Kidney (tissue), 22 donors: ENCODE measurements around the gene ANXA1. TPM values are rescaled to one million over a fixed set of nuclear protein-coding genes. Genes with fewer than 3 reads are reported as not detected.

ENCODE experiments used
- DNase-seq, 5 donors: peaks; one replicate each; pipeline ENCODE4 v3.0.0-alpha.2; 2013 to 2020
- FAIRE-seq: peaks from 2 replicates; lab custom pipeline; 2012; peaks lifted over from hg19 to GRCh38; lab: Jason Lieb, UNC
- H3K27ac ChIP-seq, 2 donors: one replicate each; pipeline ENCODE4 v1.7.0; 2013; ENCODE audit warnings: low read depth in 2 of 2, low read length in 2 of 2, inconsistent platforms in 1 of 2
- H3K27me3 ChIP-seq: one replicate; pipeline ENCODE4 v1.7.1; 2013; ENCODE audit warnings: low read length, inconsistent platforms; ENCODE audit not compliant: control insufficient read depth, insufficient read depth
- H3K36me3 ChIP-seq, 3 donors: one replicate each; pipeline versions ENCODE4 v1.7.0 to v1.7.1; 2013; ENCODE audit warnings: low read length in 3 of 3, control low read depth in 1 of 3, inconsistent platforms in 1 of 3; ENCODE audit not compliant: insufficient read depth in 3 of 3, control insufficient read depth in 2 of 3
- H3K4me1 ChIP-seq, 3 donors: one replicate each; pipeline versions ENCODE4 v1.7.0 to v1.7.1; 2013; ENCODE audit warnings: low read length in 3 of 3, inconsistent platforms in 1 of 3, low read depth in 1 of 3; ENCODE audit not compliant: control insufficient read depth in 2 of 3, insufficient read depth in 2 of 3
- H3K4me3 ChIP-seq, 3 donors: one replicate each; pipeline versions ENCODE4 v1.7.0 to v1.8.1; 2013; ENCODE audit warnings: low read length in 3 of 3, control low read depth in 1 of 3, inconsistent platforms in 1 of 3
- H3K9ac ChIP-seq, 3 donors: one replicate each; pipeline versions ENCODE4 v1.7.0 to v1.7.1; 2013; ENCODE audit warnings: low read length in 3 of 3, control low read depth in 1 of 3, inconsistent platforms in 1 of 3
- H3K9me3 ChIP-seq, 3 donors: one replicate each; pipeline versions ENCODE4 v1.7.0 to v1.7.1; 2013; ENCODE audit warnings: low read length in 3 of 3, control low read depth in 1 of 3, inconsistent platforms in 1 of 3; ENCODE audit not compliant: control insufficient read depth in 2 of 3, insufficient read depth in 1 of 3
- CTCF ChIP-seq: IDR thresholded peaks from 3 replicates; pipeline ENCODE4 v1.5.1; 2012; ENCODE audit warnings: mild to moderate bottlenecking, moderate library complexity, borderline replicate concordance; ENCODE audit not compliant: insufficient read depth; ENCODE audit errors: extremely low read depth
- intact Hi-C: fragments of 100-400 bp; cut with DNase I; formaldehyde crosslinking; loops from one replicate; pipeline ENCODE4 v1.11.1; 2022
- long read RNA-seq, 10 donors: library from polyadenylated mRNA in 1 of 10; unstranded in 1 of 10; transcript quantifications; one replicate each; pipeline ENCODE4 v2.0.0 and lab custom pipeline, GENCODE V29; 2021 to 2026
- polyA plus RNA-seq: library from polyadenylated mRNA; stranded (reverse); fragments of 350-450 nt; fragmentation: Illumina TruSeq; extraction: RNeasy Lipid Tissue Mini Kit (QIAGEN cat#74804); gene quantifications from one replicate; pipeline ENCODE4 v1.2.3, GENCODE V29; 2014; ENCODE audit warnings: low read depth, low replicate concordance; ENCODE audit not compliant: insufficient read depth
- total RNA-seq: library from RNA; stranded (reverse); fragmentation: NEBNext Ultra II Directional; extraction: Animal tissue kit (Norgen Biotek cat#: 25700); gene quantifications from one replicate; pipeline ENCODE4 v1.2.1, GENCODE V29; 2021
- donor health status: control.
- donor health status: control.
- donor health status: control.
- donor health status: control.
- donor health status: control.
- donor health status: DM: yes; HTN: yes; CAD: no.
- donor health status: Normal renal cell carcinoma (clear cell type).

The ANXA1 gene
- total RNA-seq (250 TPM), polyA plus RNA-seq (65.2 TPM)
- long read RNA-seq, donor 1, transcript ANXA1-201 (13 exons, 1,509 nt): major isoform, 9 of 10 reads
- long read RNA-seq, donor 1, partial matches to known transcripts: 0 of 10 reads
- long read RNA-seq, donor 1, other reads (novel, unspliced or antisense): 0 of 10 reads
- long read RNA-seq, donor 2, transcript ANXA1-201 (13 exons, 1,509 nt): major isoform, 9 of 10 reads
- long read RNA-seq, donor 2, partial matches to known transcripts: 0 of 10 reads
- long read RNA-seq, donor 2, other reads (novel, unspliced or antisense): 0 of 10 reads
- long read RNA-seq, donor 3, transcript ANXA1-201 (13 exons, 1,509 nt): major isoform, 17 of 25 reads
- long read RNA-seq, donor 3, partial matches to known transcripts: 6 of 25 reads
- long read RNA-seq, donor 3, other reads (novel, unspliced or antisense): 0 of 25 reads
- long read RNA-seq, donor 4, transcript ANXA1-201 (13 exons, 1,509 nt): major isoform, 12 of 14 reads
- long read RNA-seq, donor 4, partial matches to known transcripts: 0 of 14 reads
- long read RNA-seq, donor 4, other reads (novel, unspliced or antisense): 0 of 14 reads
- long read RNA-seq, donor 5, partial matches to known transcripts: 0 of 1 reads
- long read RNA-seq, donor 5, other reads (novel, unspliced or antisense): 0 of 1 reads
- long read RNA-seq, donor 6, transcript ANXA1-201 (13 exons, 1,509 nt): major isoform, 23 of 25 reads
- long read RNA-seq, donor 6, partial matches to known transcripts: 0 of 25 reads
- long read RNA-seq, donor 6, other reads (novel, unspliced or antisense): 0 of 25 reads
- long read RNA-seq, donor 7, transcript ANXA1-201 (13 exons, 1,509 nt): major isoform, 194 of 213 reads
- long read RNA-seq, donor 7, partial matches to known transcripts: 8 of 213 reads
- long read RNA-seq, donor 7, other reads (novel, unspliced or antisense): 10 of 213 reads
- long read RNA-seq, donor 8, transcript ANXA1-201 (13 exons, 1,509 nt): major isoform, 22 of 23 reads
- long read RNA-seq, donor 8, partial matches to known transcripts: 0 of 23 reads
- long read RNA-seq, donor 8, other reads (novel, unspliced or antisense): 0 of 23 reads
- long read RNA-seq, donor 9, transcript ANXA1-201 (13 exons, 1,509 nt): major isoform, 5 of 5 reads
- long read RNA-seq, donor 9, partial matches to known transcripts: 0 of 5 reads
- long read RNA-seq, donor 9, other reads (novel, unspliced or antisense): 0 of 5 reads
- long read RNA-seq, donor 10, transcript ANXA1-201 (13 exons, 1,509 nt): major isoform, 9 of 10 reads
- long read RNA-seq, donor 10, partial matches to known transcripts: 0 of 10 reads
- long read RNA-seq, donor 10, other reads (novel, unspliced or antisense): 0 of 10 reads

- intact Hi-C loops: no loop called here
- Histone ChIP-seq H3K27me3 (no peaks in the 10 kb centered on the region), H3K36me3 (no peaks in the 10 kb centered on the region), H3K4me1 (peaks cover 0 to 3% (median 0%) of the 10 kb centered on the region in 3 donors), H3K27ac (peak within 1 kb of the TSS in 1 of 2 donors; percentile 76), H3K9me3 (no peaks in the 10 kb centered on the region), H3K4me3 (peak within 1 kb of the TSS in 2 of 3 donors; percentile 28 to 55), H3K9ac (peak within 1 kb of the TSS in 2 of 3 donors; percentile 44 to 51)
- DNase-seq (peak in 1 of 5 donors; percentile 35), FAIRE-seq (peak; percentile 15)
- TF ChIP-seq CTCF: no peak
Observed at GRCh38 chr9:73151653-73152542, at the start of gene ANXA1. Gene ANXA1, plus strand, starts transcription at chr9:73151865. Its CDS starts 6,671 bp downstream, at chr9:73158536.

- H3K27ac ChIP-seq: no peak overlapping the region
- H3K4me3 ChIP-seq: no peak overlapping the region
- H3K9ac ChIP-seq: no peak overlapping the region
- no peaks in the 10 kb centered on the region for H3K36me3 ChIP-seq
- H3K27me3 ChIP-seq: no peaks in the 10 kb centered on the region
- no peak for TF ChIP-seq CTCF
- peaks cover 0 to 2% (median 0%) of the 10 kb centered on the region in 3 donors for H3K4me1 ChIP-seq
- intact Hi-C loops: no loop called here
- H3K9me3 ChIP-seq: no peaks in the 10 kb centered on the region
- DNase-seq (no peak), FAIRE-seq (no peak)
Observed at GRCh38 chr9:73104342-73104741, 47.3 kb upstream of the ANXA1 start.

GRCh38 chr9:73104921-73105320 lies 46.7 kb upstream of the ANXA1 start:
- Histone ChIP-seq H3K4me1 (peaks cover 0 to 2% (median 0%) of the 10 kb centered on the region in 3 donors), H3K27me3 (no peaks in the 10 kb centered on the region), H3K36me3 (no peaks in the 10 kb centered on the region), H3K4me3 (no peak overlapping the region), H3K9ac (no peak overlapping the region), H3K9me3 (no peaks in the 10 kb centered on the region), H3K27ac (no peak overlapping the region)
- no peak for FAIRE-seq
- intact Hi-C loops: loop anchor here (5.0 kb wide), 1 partner anchor 77 kb away; no protein-coding TSS in a partner anchor
- no peak for TF ChIP-seq CTCF
- no peak for DNase-seq
